GM18505 (cell line): ENCODE measurements around the gene PARM1.
A peak's percentile ranks its signal among the peaks of the same experiment; 100 is the strongest.
"Not testable (repeated sequence)": the region's sequence is repeated elsewhere in the genome, so short reads cannot be mapped to it uniquely, and the experiment has no call there.

Experiments used
- ATAC-seq: cut with Tn5 transposase; IDR thresholded peaks from one replicate; pipeline ENCODE4 v1.9.1; 2021; ENCODE audit not compliant: unreplicated experiment
- POLR2A ChIP-seq: IDR thresholded peaks from 4 replicates; pipeline ENCODE4 v1.6.1; 2011; ENCODE audit warnings: borderline replicate concordance; ENCODE audit not compliant: insufficient read depth, insufficient read length; ENCODE audit errors: extremely low read depth

The PARM1 gene

GRCh38 chr4:74982546-74983252, 49.8 kb downstream of the PARM1 start:
- ATAC-seq: no peak
- TF ChIP-seq POLR2A: no peak

DNA sequence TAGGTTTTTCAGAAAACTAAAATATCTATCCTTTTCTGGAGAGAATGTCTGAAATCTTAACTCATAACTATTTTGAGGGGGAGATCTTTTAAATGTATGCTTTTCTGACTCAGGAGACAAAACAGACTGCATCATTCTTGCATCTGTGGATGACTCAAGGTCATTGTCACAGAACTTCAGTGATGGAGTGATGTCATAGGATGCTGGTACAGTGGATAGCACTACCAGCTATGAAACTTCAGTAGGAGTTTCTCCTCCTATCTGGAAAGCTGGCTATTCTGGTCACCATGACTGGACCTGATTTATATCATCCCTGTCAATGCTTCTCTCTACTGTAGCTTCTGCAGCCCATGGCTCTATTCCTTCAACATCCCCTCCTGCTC, 50.3 kb downstream of the PARM1 start:
- no peak for TF ChIP-seq POLR2A
- no peak for ATAC-seq

DNA sequence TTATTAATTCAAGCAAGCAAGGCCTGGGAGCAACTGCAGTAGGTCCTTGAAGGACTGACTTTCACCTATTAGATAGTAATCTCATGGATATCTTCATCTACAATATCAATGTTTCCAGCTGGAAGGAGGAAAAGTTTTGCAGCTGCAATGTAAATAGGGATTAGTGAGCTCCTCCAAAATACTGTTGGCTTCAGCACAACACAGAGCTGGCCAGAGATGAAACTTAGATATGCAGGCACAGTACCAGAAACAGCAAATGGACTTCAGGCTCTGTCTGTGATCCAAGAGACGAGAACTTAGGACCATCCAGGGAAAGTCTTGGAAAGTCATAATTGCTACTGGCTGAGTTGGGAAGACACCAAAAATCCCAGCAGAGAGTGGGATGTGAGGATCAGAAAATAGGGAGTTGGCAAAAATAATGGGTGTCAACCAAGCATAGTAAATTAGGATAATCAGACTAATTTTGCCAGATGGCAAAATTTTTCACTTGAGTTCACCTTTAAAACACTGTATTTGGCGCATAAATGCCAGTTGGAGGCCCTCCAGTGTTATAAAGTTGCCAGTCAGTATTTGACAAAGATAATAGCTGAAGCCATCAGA, 57.5 kb downstream of the PARM1 start:
- TF ChIP-seq POLR2A: no peak
- ATAC-seq: no peak

- ATAC-seq: not testable (repeated sequence)
Observed at GRCh38 chr4:74994436-74994835, 61.5 kb downstream of the PARM1 start.

- no peak for ATAC-seq
- no peak for TF ChIP-seq POLR2A
Observed at GRCh38 chr4:74996996-74997395, 64.1 kb downstream of the PARM1 start.

DNA sequence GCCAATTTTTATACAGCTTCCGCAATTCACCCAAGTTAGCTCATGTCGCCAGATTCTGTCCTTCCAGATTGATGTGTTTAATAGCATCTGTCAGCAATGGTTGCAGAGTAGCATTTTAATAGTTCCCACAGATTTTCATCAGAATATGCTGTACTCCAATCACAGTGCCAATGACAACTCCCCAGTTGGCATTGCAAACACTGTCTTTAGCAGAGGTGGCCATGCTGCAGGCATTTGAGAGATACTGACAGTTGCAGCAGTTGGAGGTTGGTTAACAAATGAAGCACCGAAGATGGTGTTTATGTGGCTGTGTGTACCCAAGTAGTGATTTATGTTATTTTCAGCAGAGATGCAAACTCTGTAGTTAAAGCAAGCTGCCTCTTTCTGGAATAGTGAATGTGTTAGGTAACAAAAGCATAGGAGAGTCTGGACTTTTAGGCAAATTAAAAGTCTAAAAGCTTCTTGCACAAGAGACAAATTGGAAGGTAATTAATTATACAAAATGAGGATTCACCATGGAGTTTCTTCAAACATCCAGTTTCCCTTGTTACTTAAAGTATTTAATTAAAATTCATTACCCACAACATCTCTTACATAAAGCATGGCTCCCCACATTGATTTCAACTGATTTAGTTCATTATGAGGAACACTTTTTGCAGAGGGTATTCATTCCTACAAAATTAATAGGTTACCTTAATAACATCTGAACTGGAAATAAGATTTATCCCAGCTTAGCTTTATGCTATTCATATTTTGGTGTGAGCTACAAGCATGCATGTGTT, 65.2 kb downstream of the PARM1 start:
- TF ChIP-seq POLR2A: no peak
- no peak for ATAC-seq

- TF ChIP-seq POLR2A: no peak
- ATAC-seq: no peak
Observed at GRCh38 chr4:74999714-75000309, 66.9 kb downstream of the PARM1 start.

DNA sequence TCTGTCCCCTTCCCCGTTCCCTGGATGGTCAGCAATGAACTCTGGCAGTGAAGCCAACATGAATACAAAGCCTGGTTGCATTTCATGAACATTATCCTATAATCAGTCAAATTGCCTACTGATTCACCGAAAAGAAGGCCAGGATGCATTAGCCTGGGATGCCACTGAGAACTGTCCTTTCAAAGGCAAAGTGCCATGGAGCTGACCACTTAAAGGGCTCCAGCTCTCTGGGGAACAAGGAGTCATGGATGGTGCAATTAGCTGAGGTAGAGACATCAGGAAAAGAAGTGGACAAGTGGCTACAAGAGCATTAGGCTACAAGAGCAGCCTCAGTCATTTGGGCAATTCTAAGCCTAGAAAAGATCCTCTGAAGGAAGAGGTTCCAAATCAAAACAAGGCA, 69.0 kb downstream of the PARM1 start:
- no peak for TF ChIP-seq POLR2A
- no peak for ATAC-seq

DNA sequence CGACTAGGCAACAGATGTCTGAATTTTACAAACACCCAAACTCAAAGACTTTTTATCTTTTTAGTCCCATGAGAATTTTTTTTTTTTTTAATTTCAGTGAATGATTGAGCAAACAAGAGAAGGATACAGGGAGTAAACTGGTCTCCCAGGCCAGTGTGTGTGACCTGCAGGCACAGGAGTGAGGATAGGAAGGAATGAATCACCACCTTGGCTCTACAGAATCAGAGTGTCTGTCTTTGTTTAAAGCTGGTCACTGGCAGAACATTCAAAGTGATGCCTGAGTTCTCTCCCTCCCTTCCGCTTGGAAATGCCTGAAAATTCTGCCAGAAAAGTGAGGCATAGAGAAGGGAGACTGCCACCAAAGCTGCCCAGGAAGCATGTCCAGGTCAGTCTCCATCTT, 69.5 kb downstream of the PARM1 start:
- no peak for TF ChIP-seq POLR2A
- no peak for ATAC-seq

DNA sequence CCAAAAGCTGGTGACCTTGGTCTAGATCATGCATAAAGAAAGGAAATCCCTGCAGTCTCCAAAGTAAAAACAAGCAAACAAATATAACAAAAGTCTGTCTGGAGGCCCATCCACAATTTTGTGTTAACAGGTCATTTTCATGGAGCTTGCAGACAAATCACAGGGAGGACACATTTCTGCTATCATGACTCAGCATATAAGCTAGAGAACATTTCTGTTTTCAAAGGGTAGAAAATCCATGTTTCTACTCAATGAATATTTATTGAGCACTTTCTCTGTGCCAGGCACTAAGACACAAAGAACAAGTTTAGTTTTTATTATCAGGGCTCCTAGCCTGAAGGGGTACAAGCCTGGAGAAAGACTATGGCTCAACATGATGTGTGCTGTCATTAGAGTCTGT, 71.1 kb downstream of the PARM1 start:
- TF ChIP-seq POLR2A: no peak
- ATAC-seq: no peak

GRCh38 chr4:75004755-75005668, 72.1 kb downstream of the PARM1 start:
- ATAC-seq: peak; percentile 82
- no peak for TF ChIP-seq POLR2A

DNA sequence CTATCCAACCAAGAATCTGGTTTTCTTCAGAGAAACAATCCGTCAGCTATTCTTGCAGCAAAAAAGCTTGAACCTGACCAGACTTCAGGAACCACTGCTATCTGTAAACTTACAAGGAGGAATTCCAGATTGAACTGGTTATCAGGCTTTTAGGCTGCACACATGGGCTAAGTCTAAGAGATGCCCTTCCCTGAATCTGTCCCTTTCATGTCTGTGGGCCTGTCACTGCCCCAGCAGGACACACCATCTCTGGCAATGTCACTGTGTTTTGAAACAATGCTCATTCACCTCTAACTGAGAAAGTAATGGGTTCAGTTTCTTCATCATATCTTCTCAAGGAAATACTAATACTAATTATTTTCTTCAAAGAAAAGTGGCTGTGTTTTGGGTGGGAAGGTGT, 72.8 kb downstream of the PARM1 start:
- TF ChIP-seq POLR2A: no peak
- no peak for ATAC-seq

DNA sequence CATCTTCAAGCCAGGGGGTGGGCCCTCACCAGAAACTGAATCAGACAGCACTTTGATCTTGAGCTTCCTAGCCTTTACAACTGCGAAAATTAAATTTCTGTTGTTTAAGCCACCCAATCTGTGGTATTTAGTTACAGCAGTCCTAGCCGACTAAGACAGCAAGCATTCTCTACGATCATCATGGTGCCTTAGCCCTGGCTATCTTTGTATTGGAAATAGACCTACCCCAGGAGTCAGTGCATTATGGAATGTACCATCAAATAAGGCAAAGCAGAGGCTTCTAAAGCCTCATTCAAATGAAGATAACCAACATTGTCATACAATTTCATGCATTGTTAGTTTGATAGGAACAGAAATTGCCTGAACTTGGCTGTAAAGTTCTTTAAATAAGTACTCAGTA, 75.0 kb downstream of the PARM1 start:
- no peak for ATAC-seq
- no peak for TF ChIP-seq POLR2A
